Activated CD4-positive, alpha-beta T cell treated with anti-CD3 and anti-CD28 coated beads for 4 hours (primary cell): ENCODE data around the gene UMODL1.
"Not testable (repeated sequence)": the region's sequence is repeated elsewhere in the genome, so short reads cannot be mapped to it uniquely, and the experiment has no call there.

Experiments
- DNase-seq, 2 donors: peaks; one replicate each; pipeline ENCODE4 v3.0.0-alpha.2; 2020

UMODL1 gene

GRCh38 chr21:42171091-42172053 is 100.3 kb downstream of the UMODL1 start:
- no peak for DNase-seq

- no peak for DNase-seq
Observed at GRCh38 chr21:42172596-42173483, 101.7 kb downstream of the UMODL1 start.

DNA sequence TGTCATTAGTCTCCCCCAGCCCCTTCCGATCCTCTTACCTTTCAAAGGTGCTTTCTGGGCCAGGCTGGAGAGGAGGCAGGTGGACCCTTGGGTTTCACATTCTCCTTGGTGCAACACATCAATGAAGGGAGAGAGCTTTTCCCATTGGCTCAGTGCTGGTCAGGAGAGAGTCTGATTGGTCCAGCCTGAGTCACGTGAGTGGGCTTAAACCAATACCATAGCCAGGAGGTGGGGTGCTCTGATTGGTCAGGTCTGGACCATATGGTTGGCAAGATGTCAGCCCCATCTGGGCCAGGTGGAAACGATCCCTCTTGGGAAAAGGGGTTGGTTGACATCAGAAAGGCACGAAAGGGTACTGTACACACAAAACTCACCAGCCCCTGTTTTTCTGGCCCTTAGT is 103.1 kb downstream of the UMODL1 start:
- DNase-seq = no peak

DNA sequence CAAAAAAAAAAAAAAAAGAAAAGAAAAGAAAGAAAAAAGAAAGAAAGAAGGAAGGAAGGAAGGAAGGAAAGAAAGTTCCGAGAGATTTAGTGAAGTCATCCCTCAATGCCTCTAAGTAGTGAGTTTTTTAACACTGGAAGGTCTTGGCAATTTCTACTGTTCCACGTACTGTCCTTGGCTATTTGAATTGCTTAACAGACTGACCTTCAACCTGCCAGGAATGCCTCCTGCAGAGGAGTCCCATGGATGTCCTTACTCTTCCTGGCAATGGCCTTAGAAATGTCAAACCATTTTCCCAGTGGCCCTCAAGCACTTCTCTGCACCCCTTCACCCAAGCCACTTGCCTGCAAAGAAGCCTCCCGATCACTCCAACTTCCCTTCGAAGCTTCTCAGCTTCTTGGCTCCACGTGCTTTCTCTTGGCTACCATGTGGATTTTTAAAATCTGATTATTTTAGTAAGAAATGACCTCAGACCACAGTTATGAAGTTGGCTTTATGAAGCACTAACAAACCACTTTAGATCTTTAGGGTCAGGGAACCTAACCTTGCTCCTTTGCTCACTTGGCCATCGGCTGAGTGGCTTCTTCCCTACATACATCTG is 104.1 kb downstream of the UMODL1 start:
- no peak for DNase-seq

GRCh38 chr21:42176859-42177258 is 105.7 kb downstream of the UMODL1 start:
- DNase-seq = no peak

GRCh38 chr21:42179316-42179715 is 108.2 kb downstream of the UMODL1 start:
- DNase-seq = no peak

GRCh38 chr21:42180001-42180400 is 108.9 kb downstream of the UMODL1 start:
- DNase-seq = not testable (repeated sequence)

DNA sequence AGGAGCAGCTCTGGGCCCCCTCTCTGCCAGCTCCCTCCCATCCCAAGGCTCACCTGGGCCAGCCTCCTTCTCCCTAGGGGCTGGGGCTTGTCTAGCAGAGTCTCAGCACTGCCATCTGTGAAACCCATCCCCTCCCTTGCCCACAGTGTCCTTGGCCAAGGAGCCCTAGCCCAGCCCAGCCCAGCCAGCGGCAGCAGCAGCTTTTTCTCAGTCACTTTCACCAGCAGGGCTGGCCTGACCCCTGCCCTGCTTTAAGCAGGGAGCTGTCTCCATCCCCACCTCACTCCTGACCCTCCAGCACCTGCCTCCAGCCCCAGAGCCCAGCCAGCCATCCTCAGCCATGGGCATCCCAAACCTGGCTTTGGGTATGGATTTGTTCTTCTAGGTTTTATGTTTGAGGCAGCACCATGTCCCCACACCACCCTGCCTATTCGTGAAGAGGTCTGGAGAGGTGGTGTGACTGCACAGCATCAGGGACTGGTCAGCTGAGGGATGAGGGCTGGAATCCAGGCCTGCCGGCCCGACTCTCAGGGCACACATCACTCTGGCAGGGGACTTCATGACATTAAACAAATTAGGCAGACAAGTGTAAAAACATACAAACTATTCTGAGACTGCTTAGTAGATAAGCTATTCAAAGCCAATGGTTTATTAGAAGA is 111.7 kb downstream of the UMODL1 start:
- DNase-seq = no peak

DNA sequence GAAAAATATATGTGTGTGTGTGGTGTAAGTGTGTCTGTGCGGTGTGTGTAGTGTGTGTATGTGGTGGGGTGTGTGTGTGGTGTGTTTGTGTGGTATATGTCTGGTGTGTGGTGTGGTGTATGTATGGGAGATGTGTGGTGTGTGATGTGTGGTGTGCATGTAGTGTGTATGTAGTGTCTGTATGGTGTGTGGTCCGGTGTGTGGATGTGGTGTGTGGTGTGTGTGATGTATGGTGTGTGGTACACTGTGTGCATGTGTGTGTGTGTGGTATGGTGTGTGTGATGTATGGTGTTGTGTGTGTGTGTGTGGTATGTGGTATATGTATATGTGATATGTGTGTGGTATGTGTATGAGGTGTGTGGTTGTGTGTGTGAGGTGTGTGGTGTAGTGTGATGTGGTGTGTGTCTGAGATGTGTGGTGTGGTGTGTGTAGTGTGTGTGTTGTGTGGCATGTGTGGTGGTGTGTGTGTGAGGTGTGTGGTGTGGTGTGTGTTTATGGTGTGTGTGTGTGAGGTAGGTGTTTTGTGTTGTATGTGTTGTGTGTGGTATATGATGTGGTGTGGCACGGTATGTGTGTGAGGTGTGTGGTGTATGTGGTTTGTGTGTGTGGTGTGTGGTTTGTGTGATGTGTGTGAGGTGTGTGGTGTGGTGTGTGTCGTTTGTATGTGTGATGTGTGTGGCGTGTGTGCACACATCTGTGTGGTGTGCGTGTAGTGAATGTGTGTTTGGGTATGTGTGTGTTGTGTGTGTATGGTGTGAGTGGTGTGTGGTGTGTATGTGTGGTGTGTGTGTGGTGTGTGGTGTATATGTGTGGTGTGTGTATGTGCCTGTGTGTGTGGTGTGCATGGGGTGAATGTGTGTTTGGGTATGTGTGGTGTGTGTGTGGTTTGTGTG is 112.5 kb downstream of the UMODL1 start:
- DNase-seq = no peak

DNA sequence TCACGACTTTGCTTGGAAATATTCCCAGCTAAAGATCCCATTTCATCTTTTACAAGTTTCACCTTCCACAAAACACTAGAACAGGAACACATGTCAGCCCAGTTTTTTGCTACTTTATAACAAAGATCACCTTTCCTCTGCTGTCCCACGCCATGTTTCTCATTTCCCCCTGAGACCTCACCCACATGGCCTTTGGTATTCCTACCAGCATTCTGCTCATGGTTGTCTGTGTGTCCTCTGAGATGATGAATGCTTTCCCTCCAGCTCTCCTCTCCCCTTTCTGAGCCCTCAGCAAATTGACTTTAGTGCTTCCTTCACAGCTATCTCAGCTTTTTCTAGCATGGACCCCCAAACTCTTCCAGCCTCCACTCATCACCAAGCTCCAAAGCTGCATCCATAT is 115.5 kb downstream of the UMODL1 start:
- DNase-seq = no peak

DNA sequence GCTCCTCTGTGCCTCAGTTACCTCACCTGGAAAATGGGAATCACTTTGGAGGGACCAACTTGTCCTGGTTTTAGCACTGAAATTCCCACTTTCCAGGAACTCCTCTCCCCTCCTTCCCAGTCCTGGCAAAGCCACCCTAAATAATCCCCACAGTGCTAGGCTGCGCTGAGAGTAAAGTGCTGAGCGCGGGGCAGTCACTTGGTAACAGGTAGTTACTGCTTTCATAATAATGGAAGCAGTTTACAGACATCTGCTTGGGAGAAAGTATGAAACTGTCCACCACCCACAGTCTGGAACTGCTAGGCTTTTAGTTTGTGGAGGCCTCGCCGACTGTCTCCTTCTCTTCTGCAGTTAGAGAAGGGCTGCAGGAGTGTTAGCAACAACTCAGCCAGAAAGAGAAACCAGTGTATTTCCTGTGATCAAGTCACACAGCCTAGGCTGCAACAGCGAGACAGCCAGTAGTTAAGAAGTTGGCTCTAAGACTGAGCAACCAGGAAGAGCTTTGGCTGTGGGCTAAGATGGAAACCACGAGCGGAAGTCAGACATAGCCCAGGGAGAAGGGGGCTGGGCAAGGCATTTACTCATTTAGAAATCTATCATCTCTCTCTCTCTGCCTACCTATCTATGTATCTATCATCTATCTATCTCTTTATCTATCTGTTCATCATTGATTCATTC is 117.0 kb downstream of the UMODL1 start:
- DNase-seq = peak; percentile 74 to 76

DNA sequence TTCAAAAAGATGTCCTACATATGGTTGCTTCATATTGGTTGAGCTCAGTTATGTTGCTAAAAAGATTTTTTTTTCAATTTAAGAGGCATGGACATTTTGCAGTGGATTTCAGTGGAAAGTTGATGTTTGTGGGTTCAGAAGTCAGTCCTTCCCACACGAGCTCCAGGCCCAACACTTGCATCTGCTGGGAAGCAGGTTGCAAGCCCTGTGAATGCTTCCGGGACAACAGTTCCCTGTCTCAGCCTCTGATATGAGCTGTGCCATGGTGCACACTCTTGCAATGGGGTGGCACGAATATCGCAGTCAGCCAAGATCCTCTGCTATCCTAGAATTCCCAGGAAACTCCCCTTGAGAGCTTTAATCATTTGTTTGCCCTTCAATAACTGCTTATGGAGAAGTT is 117.5 kb downstream of the UMODL1 start:
- DNase-seq = no peak

GRCh38 chr21:42189431-42189830 is 118.3 kb downstream of the UMODL1 start:
- DNase-seq = no peak

DNA sequence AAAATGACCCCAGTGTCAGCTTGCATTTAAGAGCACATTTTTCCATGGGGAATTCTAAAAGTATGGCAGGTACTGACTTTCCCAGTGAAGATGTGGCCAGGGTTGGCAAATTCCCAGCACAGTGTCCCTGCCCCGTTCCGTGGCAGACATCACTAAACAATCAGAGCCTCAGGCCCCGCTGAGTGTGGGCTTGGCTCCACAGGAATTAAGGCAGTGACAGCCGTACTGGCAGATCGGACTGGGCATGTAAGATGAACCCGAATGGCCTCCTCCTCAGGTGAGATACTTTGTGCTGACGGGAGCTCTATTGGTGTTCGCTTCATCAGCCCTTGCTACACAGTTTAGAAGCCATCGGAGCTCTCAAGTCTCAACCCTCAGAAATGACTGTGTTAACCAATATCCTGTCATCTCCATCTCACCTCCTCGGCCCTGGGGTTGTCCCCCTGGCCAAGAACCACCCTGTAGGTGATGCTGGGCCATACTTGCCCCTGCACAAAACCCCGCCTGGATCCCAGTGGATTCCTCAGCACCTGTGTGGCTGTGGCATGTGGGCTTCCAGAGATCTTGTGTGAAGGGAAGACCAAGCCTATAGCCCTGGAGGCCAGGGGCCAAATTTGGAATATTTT is 118.9 kb downstream of the UMODL1 start:
- no peak for DNase-seq

DNA sequence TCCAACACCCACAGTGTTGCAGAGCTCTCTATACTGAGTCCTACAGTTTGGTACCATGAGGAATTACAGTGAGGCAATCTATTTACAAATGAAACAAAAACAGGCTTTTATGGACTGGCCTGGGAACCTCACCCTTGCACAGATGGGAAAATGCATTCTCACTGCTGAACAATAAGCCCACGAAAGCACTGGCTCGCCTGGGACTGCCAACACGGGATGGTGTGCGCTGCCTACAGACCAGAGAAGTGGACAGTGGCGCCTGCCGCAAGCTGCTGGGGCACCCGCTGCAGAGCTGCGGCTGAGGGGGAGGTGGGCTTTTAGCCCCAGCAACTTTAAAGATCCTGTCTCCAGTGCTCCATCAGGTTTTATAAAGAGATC is 119.4 kb downstream of the UMODL1 start:
- no peak for DNase-seq

GRCh38 chr21:42191064-42191463 is 119.9 kb downstream of the UMODL1 start:
- DNase-seq = no peak

- no peak for DNase-seq
Observed at GRCh38 chr21:42191696-42192595, 120.8 kb downstream of the UMODL1 start.
